GM12878 (cell line): ENCODE measurements around the gene ZNF213. TPM values are rescaled to one million over a fixed set of nuclear protein-coding genes. Genes with fewer than 3 reads are reported as not detected.

Source experiments
- BHLHE40 ChIP-seq, 2 experiments: fragments of 450-650 bp in 1 of 2; IDR thresholded peaks; 2 replicates each; pipeline ENCODE4 v1.6.1; 2011 to 2017; ENCODE audit warnings: low read depth in 2 of 2, borderline replicate concordance in 1 of 2, improper control_type of control experiment in 1 of 2, low read length in 1 of 2, mild to moderate bottlenecking in 1 of 2
- CBFB ChIP-seq: IDR thresholded peaks from 2 replicates; pipeline ENCODE4 v1.6.1; 2016; ENCODE audit warnings: antibody characterized with exemption, low read depth
- CEBPB ChIP-seq, 2 experiments: fragments of 150-350 bp in 1 of 2; IDR thresholded peaks; 2 replicates each; pipeline ENCODE4 v1.6.1; 2012 to 2014; ENCODE audit warnings: low read depth in 2 of 2, low read length in 2 of 2, borderline replicate concordance in 1 of 2, inconsistent platforms in 1 of 2
- CHD2 ChIP-seq: IDR thresholded peaks from 2 replicates; pipeline ENCODE4 v1.6.1; 2011; ENCODE audit warnings: low read depth, low read length, improper control_type of control experiment, borderline replicate concordance
- CTCF ChIP-seq, 3 experiments: IDR thresholded peaks in 2 of 3; conservative IDR thresholded peaks in 1 of 3; 2 replicates each; pipeline ENCODE4 v1.5.1; 2011; ENCODE audit warnings: low read depth in 3 of 3, low read length in 3 of 3, mild to moderate bottlenecking in 3 of 3, control low read depth in 2 of 3, moderate library complexity in 2 of 3, inconsistent platforms in 1 of 3, mixed read lengths in 1 of 3; ENCODE audit not compliant: control insufficient read depth in 2 of 3, insufficient read depth in 1 of 3; ENCODE audit errors: extremely low read depth in 1 of 3
- DPF2 ChIP-seq: fragments of 450-650 bp; IDR thresholded peaks from 2 replicates; pipeline ENCODE4 v1.6.1; 2017; ENCODE audit warnings: mild to moderate bottlenecking
- EGR1 ChIP-seq, 2 experiments: IDR thresholded peaks; 1 replicate in 1 of 2; 2 replicates in 1 of 2; pipeline ENCODE4 v1.6.1; 2011 to 2012; ENCODE audit warnings: low read depth in 2 of 2, low read length in 2 of 2, borderline replicate concordance in 1 of 2, mild to moderate bottlenecking in 1 of 2, moderate library complexity in 1 of 2
- IRF4 ChIP-seq: IDR thresholded peaks from 2 replicates; pipeline ENCODE4 v1.6.1; 2011; ENCODE audit warnings: low read depth, low read length
- PRDM15 ChIP-seq: fragments of 450-650 bp; formaldehyde crosslinking; IDR thresholded peaks from 2 replicates; pipeline ENCODE4 v1.4.0; 2020; ENCODE audit warnings: mild to moderate bottlenecking, moderate library complexity
- RUNX3 ChIP-seq: IDR thresholded peaks from 2 replicates; pipeline ENCODE4 v1.6.1; 2012; ENCODE audit warnings: low read length, inconsistent platforms
- SMAD1 ChIP-seq: fragments of 450-650 bp; IDR thresholded peaks from 2 replicates; pipeline ENCODE4 v1.6.1; 2018; ENCODE audit warnings: mild to moderate bottlenecking, low read depth; ENCODE audit not compliant: partially characterized antibody
- SMARCA5 ChIP-seq: fragments of 450-650 bp; IDR thresholded peaks from 2 replicates; pipeline ENCODE4 v1.6.1; 2017; ENCODE audit warnings: mild to moderate bottlenecking
- SMC3 ChIP-seq: IDR thresholded peaks from 2 replicates; pipeline ENCODE4 v1.6.1; 2011; ENCODE audit warnings: low read length, improper control_type of control experiment, borderline replicate concordance
- SRF ChIP-seq, 2 experiments: IDR thresholded peaks; 2 replicates each; pipeline ENCODE4 v1.6.1; 2011; ENCODE audit warnings: low read depth in 2 of 2, low read length in 2 of 2, mild to moderate bottlenecking in 1 of 2, moderate library complexity in 1 of 2
- TARDBP ChIP-seq: IDR thresholded peaks from 2 replicates; pipeline ENCODE4 v1.6.1; 2016; ENCODE audit warnings: borderline replicate concordance
- YBX1 ChIP-seq: fragments of 450-650 bp; IDR thresholded peaks from 2 replicates; pipeline ENCODE4 v1.6.1; 2016; ENCODE audit warnings: antibody characterized with exemption
- ZNF207 ChIP-seq: fragments of 450-650 bp; IDR thresholded peaks from 2 replicates; pipeline ENCODE4 v1.6.1; 2014; ENCODE audit warnings: antibody characterized with exemption, mild to moderate bottlenecking, borderline replicate concordance
- ZNF24 ChIP-seq: fragments of 450-650 bp; IDR thresholded peaks from 2 replicates; pipeline ENCODE4 v1.6.1; 2017; ENCODE audit warnings: antibody characterized with exemption, mild to moderate bottlenecking
- ZNF687 ChIP-seq: fragments of 450-650 bp; IDR thresholded peaks from 2 replicates; pipeline ENCODE4 v1.6.1; 2017; ENCODE audit warnings: mild to moderate bottlenecking, moderate library complexity
- ZSCAN29 ChIP-seq: fragments of 450-650 bp; IDR thresholded peaks from 2 replicates; pipeline ENCODE4 v1.6.1; 2017; ENCODE audit warnings: mild to moderate bottlenecking, moderate library complexity
- polyA plus RNA-seq, 11 experiments: library from polyadenylated mRNA; depleted of rRNA in 4 of 11; unstranded in 6 of 11; stranded (reverse) in 5 of 11; fragments of >200 nt; fragmentation: Nextera tagmentation in 4 of 11; fragmentation: Illumina TruSeq in 1 of 11; extraction: Ambion mirVana in 4 of 11; extraction: Trizol in 1 of 11; gene quantifications; 1 replicate in 1 of 11; 2 replicates in 10 of 11; pipeline versions ENCODE4 v1.2.1 to v1.2.3, GENCODE V29; 2011 to 2016; ENCODE audit warnings: inconsistent platforms in 2 of 11, missing spikeins in 2 of 11, low read depth in 1 of 11
- total RNA-seq, 4 experiments: library from RNA; depleted of rRNA in 3 of 4; stranded (reverse); fragments of >200 nt in 3 of 4; fragmentation: Illumina TruSeq in 1 of 4; extraction: Trizol in 1 of 4; gene quantifications; 2 replicates each; pipeline versions ENCODE4 v1.2.1 to v1.2.3, GENCODE V29; 2013 to 2021

The ZNF213 gene
- total and polyA plus RNA-seq, 10 of the 15 experiments (the other 5 are each of a cell fraction or from before 2014, with no cell fraction given) = 0.53 to 9.4 (median 1.1) TPM

GRCh38 chr16:3152277-3152990 is 17.6 kb downstream of the ZNF213 start (continued):
- TF ChIP-seq CEBPB (IDR thresholded peaks at IDR 0.05; ENCODE audit: borderline replicate concordance in 1 of 2, low read depth in 2 of 2, low read length in 2 of 2) = no peak
- TF ChIP-seq EGR1 (IDR thresholded peaks at IDR 0.05; ENCODE audit: borderline replicate concordance in 1 of 2, low read depth in 2 of 2, low read length in 2 of 2) = peak in 1 of 2 experiments; percentile 86; a peak in 2 of 3 replicates
- TF ChIP-seq RUNX3 = peak; percentile 82; the same call in 1 of the 2 replicates
- peak; percentile 35; the same call in 1 of the 2 replicates for TF ChIP-seq SMC3
- TF ChIP-seq BHLHE40 (IDR thresholded peaks at IDR 0.05; ENCODE audit: borderline replicate concordance in 1 of 2, low read depth in 2 of 2, low read length in 1 of 2) = peak; percentile 83 to 93; a peak in 3 of 4 replicates
- TF ChIP-seq ZNF687 = 0 out of 2 replicates have a peak, but pooled peaks have one; percentile 15
- no peak for TF ChIP-seq IRF4
- TF ChIP-seq CBFB = peak; percentile 46; the same call in 1 of the 2 replicates
- TF ChIP-seq ZNF207 = no peak; the same call in 1 of the 2 replicates
- TF ChIP-seq SMARCA5 = peak; percentile 72; the same call in 1 of the 2 replicates
- no peak for TF ChIP-seq PRDM15
- no peak for TF ChIP-seq YBX1
- TF ChIP-seq DPF2 = 0 out of 2 replicates have a peak, but pooled peaks have one; percentile 49
- TF ChIP-seq CTCF (IDR thresholded peaks at IDR 0.05 in 2 of 3, conservative IDR thresholded peaks at IDR 0.05 in 1 of 3; ENCODE audit: control insufficient read depth in 2 of 3, extremely low read depth in 1 of 3, insufficient read depth in 1 of 3, low read depth in 3 of 3, low read length in 3 of 3) = peak; percentile 43 to 72 (median 48)
- peak; percentile 99; the same call in 1 of the 2 replicates for TF ChIP-seq ZNF24
- 0 out of 2 replicates have a peak, but pooled peaks have one; percentile 20 for TF ChIP-seq CHD2
- TF ChIP-seq SMAD1 = no peak
- TF ChIP-seq SRF (IDR thresholded peaks at IDR 0.05; ENCODE audit: low read depth in 2 of 2, low read length in 2 of 2) = no peak
- peak; percentile 95 for TF ChIP-seq ZSCAN29
- TF ChIP-seq TARDBP = peak; percentile 95
